OCI-LY7 (cell line): ENCODE results near the gene LHFPL2.

Source experiments
- CTCF ChIP-seq: fragments of 200-600 bp; sonication (generic); conservative IDR thresholded peaks from 2 replicates; pipeline ENCODE4 v1.5.1; 2014; ENCODE audit warnings: mild to moderate bottlenecking, antibody characterized with exemption, low read length, moderate library complexity, mixed read lengths
- EZH2phosphoT487 ChIP-seq: fragments of 200-600 bp; sonication (generic); IDR thresholded peaks from 2 replicates; pipeline ENCODE4 v1.6.1; 2018; ENCODE audit warnings: low read depth, borderline replicate concordance, mild to moderate bottlenecking, mixed run types, antibody characterized with exemption, low read length, moderate library complexity, mixed read lengths

GRCh38 chr5:78533356-78533755, 115.2 kb downstream of the LHFPL2 start:
- peak; percentile 80 for TF ChIP-seq CTCF
- no peak for TF ChIP-seq EZH2phosphoT487
